ENCODE results near the gene KLF15.

The KLF15 gene

DNA sequence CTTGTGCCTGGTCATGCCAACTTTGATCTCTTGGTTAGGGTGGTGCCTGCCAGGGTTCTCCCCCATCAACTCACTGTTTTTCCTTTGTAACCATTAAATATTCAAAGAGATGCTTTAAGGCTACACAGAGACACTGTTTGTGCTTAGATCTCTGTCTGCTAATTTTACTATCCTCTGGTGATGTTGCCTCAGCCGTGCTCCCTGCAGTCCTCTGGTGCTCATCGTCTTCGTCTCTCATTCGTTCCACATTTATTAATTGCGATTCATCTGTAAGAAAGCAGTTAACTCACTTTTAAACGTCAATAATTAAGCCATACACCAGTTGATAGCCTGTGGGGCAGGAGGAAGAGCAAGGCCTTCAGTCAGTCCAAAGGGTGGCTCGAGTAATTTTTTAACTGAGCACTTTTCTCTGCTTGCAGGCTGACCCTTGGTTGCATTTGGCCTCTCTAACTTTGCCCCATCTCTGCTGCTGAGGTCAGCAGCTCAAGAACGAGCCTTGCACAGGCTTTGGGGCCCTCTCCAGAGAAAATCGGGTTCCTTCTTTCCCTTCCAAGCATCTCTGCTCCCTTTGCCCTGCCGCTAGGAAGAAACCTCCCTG is 62.9 kb downstream of the KLF15 start:
- no peak overlapping the region for H3K4me3 ChIP-seq (ENCODE audit: low read length)
- no peak for DNase-seq (ENCODE audit: low read depth, low spot score)

DNA sequence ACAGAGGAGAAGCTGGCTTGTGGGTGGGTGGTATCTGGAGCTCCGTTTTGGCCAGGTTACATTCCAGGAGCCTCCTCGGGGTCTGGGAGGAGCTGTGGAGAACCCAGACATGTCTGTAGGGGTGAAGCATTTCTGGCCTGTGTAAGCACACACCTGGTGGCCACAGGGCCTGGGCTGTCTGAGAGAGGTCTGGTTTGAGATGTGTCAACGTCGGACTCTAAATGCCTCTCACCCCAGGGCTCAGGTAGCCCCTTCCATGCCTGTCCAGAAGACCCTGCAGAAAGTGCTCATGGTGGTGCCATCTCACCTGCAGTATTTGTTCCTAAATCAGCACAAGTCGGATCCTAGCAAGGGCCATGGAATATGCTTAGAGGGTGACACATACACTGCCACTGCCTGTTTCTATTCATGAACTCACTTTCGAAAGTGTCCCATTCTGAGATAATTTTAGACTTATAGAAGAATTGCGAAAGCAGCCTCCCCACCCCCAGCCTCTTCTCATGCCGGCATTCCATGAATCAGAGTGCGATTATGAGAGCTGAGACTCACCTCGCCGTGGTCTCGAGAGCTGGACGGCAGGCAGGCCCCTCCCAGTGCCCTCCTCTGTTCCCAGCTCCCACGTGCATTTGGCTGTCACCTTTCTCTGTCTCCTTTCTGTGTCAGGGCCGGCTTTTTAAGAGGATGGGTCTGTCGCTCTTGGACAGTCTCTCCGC is 63.7 kb downstream of the KLF15 start:
- no peak for DNase-seq (ENCODE audit: low read depth, low spot score)
- no peak overlapping the region for H3K4me3 ChIP-seq (ENCODE audit: low read length)
